Inflammatory macrophage treated with lipopolysaccharide for 1 hour (primary cell): Measurements from ENCODE around the gene VPS8.

Source experiments
- DNase-seq, 2 donors: peaks; one replicate each; pipeline ENCODE4 v3.0.0-alpha.2; 2020 to 2022

VPS8 gene

GRCh38 chr3:184783319-184783718 is 28.6 kb upstream of the VPS8 start:
- DNase-seq = no peak

DNA sequence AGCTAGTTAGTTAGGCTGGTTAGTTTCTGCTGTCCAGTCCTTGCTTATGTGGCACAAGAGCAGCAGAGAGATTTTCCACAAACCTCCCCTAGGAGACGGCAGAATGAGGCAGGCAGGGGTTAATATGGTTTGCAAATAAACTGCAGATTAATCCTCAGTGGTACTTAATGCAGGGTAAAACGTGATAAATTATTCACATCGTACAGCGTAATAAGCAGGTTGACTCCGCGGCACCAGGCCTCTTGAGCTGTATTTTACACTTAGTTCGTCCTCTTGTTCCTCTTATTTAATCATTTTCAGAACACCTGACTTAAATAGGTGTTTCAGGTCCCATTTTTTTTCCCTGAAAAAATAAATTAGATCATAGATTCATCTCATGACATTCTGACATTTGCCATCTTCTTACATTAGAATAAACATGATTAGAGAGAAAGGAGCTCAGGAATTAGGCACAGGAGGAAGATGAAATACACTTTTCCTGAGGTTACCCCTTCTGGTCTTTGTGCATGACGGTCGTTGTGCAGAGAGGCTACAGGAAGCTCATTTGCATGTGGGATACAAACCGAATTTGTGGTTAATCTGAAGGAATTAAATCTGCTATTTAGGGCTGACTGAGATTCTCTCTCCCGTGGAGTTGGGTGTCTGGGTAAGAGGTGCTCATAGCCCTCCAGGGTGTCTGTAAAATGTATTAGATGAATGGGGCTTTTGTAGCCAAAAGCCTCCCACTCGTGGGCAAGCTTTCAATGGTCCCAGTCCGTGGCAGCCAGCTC is 27.1 kb upstream of the VPS8 start:
- no peak for DNase-seq

DNA sequence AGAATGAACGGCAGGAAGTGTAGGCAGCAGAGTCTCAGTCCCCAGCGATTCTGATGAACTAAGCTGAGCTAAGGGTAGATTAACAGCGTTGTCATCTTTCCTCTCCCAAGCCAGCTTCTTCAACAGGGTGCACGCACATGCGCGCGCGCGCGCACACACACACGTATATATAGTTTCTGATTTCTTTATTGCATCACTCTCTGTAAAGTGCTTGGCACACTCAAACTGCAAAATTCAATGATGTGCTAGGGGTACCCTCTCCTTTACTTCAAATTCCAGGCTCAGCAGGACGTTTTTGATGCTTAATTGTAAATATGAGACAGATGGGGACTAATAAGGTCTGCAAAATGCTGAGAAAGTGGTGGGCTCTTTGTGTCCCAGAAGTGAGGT is 26.1 kb upstream of the VPS8 start:
- peak in 1 of 2 donors; percentile 22 for DNase-seq

DNA sequence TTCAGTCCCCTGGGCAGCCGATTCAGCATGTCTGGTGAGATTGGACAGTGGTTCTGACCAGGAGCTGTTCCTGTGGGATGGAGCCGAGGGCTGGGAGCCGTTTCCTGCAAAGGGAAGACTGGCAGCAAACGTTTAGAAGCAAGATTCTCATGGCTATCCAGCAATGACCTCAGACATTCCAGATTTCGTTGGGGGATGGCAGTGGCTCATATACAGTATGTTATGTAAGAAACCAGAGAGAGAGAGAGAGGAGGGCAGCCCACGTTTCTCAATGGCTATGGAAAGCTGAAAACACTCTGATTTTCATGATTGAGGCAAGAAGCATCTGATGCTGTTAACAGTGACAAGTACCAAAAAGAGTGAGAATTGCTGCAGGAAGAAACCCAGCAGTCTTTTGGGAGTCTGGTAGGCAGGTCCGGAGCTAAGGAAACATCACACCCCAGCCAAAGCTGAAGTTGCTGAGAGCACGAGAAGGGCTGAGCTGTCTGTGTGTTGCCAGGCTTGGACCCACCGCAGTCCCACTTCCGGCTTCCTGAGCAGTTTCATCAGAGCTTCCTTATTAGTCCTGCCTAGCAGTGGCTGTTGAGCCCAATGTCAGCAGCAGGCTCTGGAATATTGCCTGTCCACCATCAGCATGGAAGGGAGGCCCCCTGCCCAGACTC is 25.6 kb upstream of the VPS8 start:
- DNase-seq = peak; percentile 61 to 66

GRCh38 chr3:184788751-184789150 is 23.2 kb upstream of the VPS8 start:
- no peak for DNase-seq

DNA sequence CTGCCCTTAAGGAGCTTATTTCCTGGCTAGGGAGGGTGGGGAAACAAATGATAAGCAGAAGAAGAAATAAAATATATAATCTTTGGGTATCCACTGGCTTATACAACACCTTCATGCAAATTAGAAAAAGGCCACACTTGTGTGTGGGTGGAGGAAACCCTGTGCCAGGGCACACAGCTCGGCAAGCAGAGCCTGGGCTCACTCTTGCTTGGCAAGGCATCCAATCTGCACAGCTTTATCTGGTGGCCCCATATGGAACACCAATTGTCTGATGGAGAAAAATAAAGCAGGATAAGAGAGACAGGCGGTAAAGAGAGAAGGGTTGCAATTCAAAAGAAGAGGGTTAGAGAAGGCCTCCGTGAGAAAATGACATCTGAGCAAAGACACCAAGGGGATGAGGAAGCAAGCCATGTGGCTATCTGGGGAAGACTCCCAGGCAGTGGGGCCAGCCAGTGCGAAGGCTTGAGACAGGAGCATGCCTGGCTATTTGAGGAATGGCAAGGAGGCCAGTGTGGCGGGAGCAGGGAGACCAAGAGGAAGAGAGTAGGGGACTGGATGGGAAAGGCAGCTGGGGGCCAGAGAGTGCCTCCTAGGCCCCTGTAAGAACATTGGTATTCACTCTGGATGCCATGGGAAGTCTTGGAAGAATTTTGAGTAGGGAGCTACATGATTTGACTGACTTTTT is 22.5 kb upstream of the VPS8 start:
- no peak for DNase-seq

GRCh38 chr3:184791171-184791570 is 20.8 kb upstream of the VPS8 start:
- no peak for DNase-seq

DNA sequence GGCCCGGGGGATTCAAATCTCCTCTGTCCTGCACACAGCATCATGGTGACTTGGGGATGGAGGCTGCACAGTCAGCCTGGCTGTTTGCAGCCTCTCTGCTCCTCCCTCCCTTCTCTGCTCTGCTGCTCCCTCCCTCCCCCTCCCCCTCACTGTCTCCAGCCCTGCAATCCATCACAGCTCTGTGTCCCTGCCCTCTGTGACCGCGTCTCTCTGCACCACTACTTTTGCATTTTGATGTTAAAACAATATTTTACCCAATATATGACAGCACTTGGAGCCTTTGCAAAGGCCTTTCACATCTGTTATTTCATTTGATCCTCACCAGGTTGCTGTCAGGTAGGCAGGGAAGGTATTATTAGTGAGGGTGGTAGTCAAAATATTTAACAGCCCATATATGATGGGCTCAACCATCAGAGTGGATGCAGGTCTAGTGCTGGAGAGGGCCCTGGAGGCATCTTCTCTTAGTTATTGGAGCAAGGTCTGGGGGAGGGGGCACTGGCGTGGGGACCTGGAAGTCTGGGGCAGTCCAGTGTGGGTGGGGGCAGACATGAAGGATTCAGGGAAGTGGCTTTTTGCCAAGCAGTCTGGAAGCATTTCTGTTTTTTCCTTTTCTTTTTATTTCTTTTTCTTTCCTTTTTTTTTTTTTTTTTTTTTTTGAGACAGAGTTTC is 16.3 kb upstream of the VPS8 start:
- DNase-seq = no peak

DNA sequence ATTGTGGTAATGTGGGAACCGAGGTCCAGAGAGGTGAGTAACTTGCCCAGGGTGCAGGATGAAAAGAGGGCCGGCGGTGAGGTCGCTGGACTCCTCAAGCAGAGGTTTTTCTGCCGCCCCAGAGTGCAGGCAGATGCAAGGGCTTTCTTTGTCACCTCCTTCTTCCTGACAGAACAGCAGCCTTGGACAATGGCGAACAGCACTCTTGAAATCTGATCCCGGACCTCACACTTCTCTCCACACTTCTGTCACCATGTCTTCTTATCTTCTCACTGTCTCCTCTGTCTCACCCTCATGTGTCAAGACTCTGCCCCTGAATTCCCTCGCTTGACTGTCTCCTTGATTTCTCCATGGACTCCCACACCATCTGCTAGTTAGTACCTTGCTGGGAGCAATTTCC is 15.4 kb upstream of the VPS8 start:
- DNase-seq = no peak

GRCh38 chr3:184796954-184797353 is 15.0 kb upstream of the VPS8 start:
- DNase-seq = no peak

- DNase-seq = no peak
Measured at GRCh38 chr3:184798120-184798519, 13.8 kb upstream of the VPS8 start.

DNA sequence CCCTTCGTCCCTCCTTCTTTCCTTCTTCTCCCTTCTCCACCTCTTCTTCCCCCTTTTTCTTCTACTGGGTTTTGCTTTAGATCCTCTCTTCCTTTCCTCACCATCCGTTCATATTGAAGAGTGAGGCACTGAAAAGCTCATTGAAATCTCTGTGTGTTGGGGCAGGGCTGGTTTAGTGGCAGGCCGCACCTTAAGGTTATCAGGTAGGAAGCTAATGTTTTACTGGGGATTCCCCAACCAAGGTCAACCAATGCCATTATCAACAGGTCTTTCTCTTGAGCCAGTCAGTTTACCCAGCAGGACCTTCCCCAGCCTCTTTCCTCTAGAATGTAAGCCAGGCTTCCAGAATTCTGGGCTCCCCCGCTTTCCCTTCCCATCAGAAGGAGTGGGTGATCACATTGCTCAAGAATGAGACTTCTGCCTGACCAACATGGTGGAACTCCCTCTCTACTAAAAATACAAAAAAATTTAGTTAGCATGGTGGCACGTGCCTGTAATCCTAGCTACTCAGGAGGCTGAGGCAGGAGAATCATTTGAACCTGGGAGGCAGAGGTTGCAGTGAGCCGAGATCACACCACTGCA is 11.5 kb upstream of the VPS8 start:
- no peak for DNase-seq

GRCh38 chr3:184801241-184801785 is 10.7 kb upstream of the VPS8 start:
- DNase-seq = no peak

GRCh38 chr3:184802150-184802549 is 9.8 kb upstream of the VPS8 start:
- no peak for DNase-seq

- no peak for DNase-seq
Measured at GRCh38 chr3:184804801-184805200, 7.2 kb upstream of the VPS8 start.

- peak; percentile 86 to 88 for DNase-seq
Measured at GRCh38 chr3:184805351-184806038, 6.5 kb upstream of the VPS8 start.

DNA sequence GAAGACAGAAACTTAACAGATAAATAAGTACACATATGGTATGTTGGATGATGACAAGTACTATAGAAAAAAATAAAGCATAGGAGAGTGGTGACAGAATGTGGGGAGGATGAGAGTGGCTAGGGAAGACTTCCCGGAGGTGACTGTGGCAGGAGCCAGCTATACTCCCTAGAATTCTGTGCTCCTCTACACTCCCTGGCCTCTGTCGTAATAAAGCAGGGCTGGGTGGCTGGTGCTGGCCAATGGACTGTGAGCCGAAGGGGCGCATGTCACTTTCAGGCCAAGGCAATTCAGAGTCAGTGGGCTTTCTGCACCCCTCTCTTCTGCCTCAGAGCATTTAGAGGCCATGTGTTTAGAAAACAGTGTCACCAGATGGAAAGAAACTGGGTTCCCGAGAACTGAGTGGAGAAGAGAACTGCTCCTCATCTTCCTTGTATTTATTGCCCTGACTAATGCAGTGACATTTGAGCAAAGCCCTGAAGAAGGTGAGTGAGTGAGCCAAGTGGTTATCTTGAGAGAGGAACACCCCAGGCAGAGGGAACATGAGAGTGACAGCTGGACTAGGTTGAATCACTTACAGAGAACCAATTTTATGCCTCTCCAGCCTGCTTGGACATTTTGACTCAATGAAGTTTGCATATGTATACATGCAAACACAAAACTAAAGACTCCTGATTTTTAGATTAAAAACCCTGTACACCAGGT is 5.2 kb upstream of the VPS8 start:
- DNase-seq = no peak

GRCh38 chr3:184807549-184807948 is 4.4 kb upstream of the VPS8 start:
- no peak for DNase-seq

GRCh38 chr3:184808021-184808420 is 3.9 kb upstream of the VPS8 start:
- peak in 1 of 2 donors; percentile 37 for DNase-seq

DNA sequence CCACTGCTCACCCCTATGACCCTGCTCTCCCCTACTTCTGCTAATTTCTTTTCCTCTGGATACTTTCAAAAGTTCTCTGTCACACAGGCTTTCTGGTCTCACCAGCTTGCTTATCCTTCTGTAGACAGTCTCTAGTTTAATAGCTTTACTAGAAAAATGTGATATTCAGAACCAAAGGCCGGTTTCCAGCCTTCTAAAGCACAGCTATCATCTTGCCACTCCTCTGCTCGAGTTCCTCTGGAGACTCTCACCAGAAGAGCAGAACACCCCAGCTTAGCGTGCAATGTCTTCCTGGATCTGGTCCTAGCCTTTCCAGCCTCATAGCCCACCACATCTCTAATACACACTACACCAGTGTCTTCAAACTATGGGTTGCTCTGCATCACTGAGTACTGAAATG is 1.8 kb upstream of the VPS8 start:
- no peak for DNase-seq

DNA sequence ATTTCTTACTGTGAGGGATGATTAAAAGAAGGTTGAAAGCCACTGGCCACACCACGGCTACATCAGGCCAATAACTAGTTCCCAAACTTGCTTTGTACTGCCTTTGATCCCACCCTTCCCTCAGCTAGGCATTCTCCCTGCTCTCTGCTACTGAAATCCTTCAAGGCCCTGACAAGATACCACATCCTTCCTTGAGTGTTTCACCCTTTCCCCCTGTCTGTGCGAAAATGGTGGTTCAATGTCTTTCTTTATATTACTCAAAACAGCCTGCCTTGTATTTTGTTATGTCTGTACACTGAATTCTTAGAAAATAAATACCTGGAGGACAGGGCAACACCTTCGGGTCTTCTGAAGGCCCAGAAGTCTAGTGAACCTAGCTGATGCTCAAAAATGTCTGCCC is 932 bp upstream of the VPS8 start:
- DNase-seq = no peak

GRCh38 chr3:184811663-184811998 is 335 bp upstream of the VPS8 start:
- DNase-seq = no peak
